Measurements from ENCODE around the gene STX2. TPM values are rescaled to one million over a fixed set of nuclear protein-coding genes. Genes with fewer than 3 reads are reported as not detected.
"Not testable (repeated sequence)": the region's sequence is repeated elsewhere in the genome, so short reads cannot be mapped to it uniquely, and the experiment has no call there.

STX2 gene
- polyA plus RNA-seq (14.8 to 24.1 TPM (median 18.9 TPM) in 3 replicates), polyA minus RNA-seq (6.2 to 13.8 TPM (median 6.9 TPM) in 3 replicates)
- polyA plus RNA-seq (2011; ENCODE audit: low read depth) = 45.9 TPM
- 12.7 and 18.4 TPM in 2 replicates for polyA plus RNA-seq (2011; cell fraction: cytosol; rRNA removed)
- 39.9 and 45.8 TPM in 2 replicates for polyA plus RNA-seq (2011; cell fraction: nucleus; rRNA removed)
- polyA plus RNA-seq (2012; ENCODE audit: low replicate concordance) = 5.6 and 16.1 TPM in 2 replicates
- polyA minus RNA-seq (2011; cell fraction: cytosol; rRNA and poly(A)+ RNA removed) = 9.8 TPM
- polyA minus RNA-seq (2011; cell fraction: nucleus; rRNA and poly(A)+ RNA removed) = 4.9 and 9.9 TPM in 2 replicates

GRCh38 chr12:130838951-130839769, at the start of gene STX2:
TSS of gene STX2 (minus strand) at chr12:130839250. CDS start at chr12:130839099, 151 bp downstream.
- FAIRE-seq (no peak), DNase-seq (ENCODE audit: low read depth, low spot score) (no peak)
- Histone ChIP-seq H2AFZ (ENCODE audit: control insufficient read depth, low read length) (peak within 1 kb of the TSS; percentile 78), H3K4me3 (ENCODE audit: control insufficient read depth in 2 of 3, extremely low read depth in 1 of 3, insufficient read depth in 2 of 3, low read depth in 1 of 3, low read length in 3 of 3) (peak within 1 kb of the TSS; percentile 57 to 93 (median 70)), H3K9me1 (ENCODE audit: control insufficient read depth, extremely low read depth, insufficient read depth, low read length) (no peaks in the 10 kb centered on the region), H4K20me1 (ENCODE audit: control insufficient read depth, extremely low read depth, insufficient read depth, low read length) (no peaks in the 10 kb centered on the region), H3K9ac (ENCODE audit: control insufficient read depth, extremely low read depth, insufficient read depth, low read length) (peak within 1 kb of the TSS; percentile 68), H3K4me2 (ENCODE audit: control insufficient read depth, extremely low read depth, insufficient read depth, low read depth, low read length) (peak within 1 kb of the TSS; percentile 94), H3K9me3 (ENCODE audit: control insufficient read depth, low read depth, low read length) (no peaks in the 10 kb centered on the region), H3K36me3 (ENCODE audit: control insufficient read depth in 2 of 2, extremely low read depth in 1 of 2, insufficient read depth in 2 of 2, low read length in 2 of 2) (peaks cover 1 to 2% of the 10 kb centered on the region in 2 experiments), H3K27ac (ENCODE audit: control insufficient read depth, insufficient read depth, low read length) (peak within 1 kb of the TSS; percentile 3), H3K4me1 (ENCODE audit: control insufficient read depth, extremely low read depth, insufficient read depth, low read length) (peaks cover 15% of the 10 kb centered on the region), H3K79me2 (ENCODE audit: control insufficient read depth, insufficient read depth, low read length) (peaks cover 34% of the 10 kb centered on the region), H3K27me3 (ENCODE audit: control insufficient read depth, extremely low read depth, insufficient read depth, low read length) (no peaks in the 10 kb centered on the region)
- TF ChIP-seq CTCF (optimal IDR thresholded peaks at IDR 0.05 in 1 of 3, IDR thresholded peaks at IDR 0.05 in 1 of 3, conservative IDR thresholded peaks at IDR 0.05 in 1 of 3; ENCODE audit: extremely low read depth in 1 of 3, insufficient read depth in 2 of 3, low read length in 3 of 3) = peak; percentile 15 to 58 (median 30)
- TF ChIP-seq EZH2 (IDR thresholded peaks at IDR 0.05; ENCODE audit: low read length) = no peak
- dilution Hi-C loops (cut with MboI; ENCODE audit: extremely low pct_ligation_motif_present, low sequenced_read_pairs) = no loop called here

GRCh38 chr12:130887190-130887589, 48.1 kb upstream of the STX2 start:
- H3K9ac ChIP-seq (ENCODE audit: control insufficient read depth, extremely low read depth, insufficient read depth, low read length); H2AFZ ChIP-seq (ENCODE audit: control insufficient read depth, low read length); H3K4me1 ChIP-seq (ENCODE audit: control insufficient read depth, extremely low read depth, insufficient read depth, low read length); H3K27ac ChIP-seq (ENCODE audit: control insufficient read depth, insufficient read depth, low read length); dilution Hi-C loops (cut with MboI; ENCODE audit: extremely low pct_ligation_motif_present, low sequenced_read_pairs); H3K4me2 ChIP-seq (ENCODE audit: control insufficient read depth, extremely low read depth, insufficient read depth, low read depth, low read length); DNase-seq (ENCODE audit: low read depth, low spot score); FAIRE-seq; H3K4me3 ChIP-seq (ENCODE audit: control insufficient read depth in 2 of 3, extremely low read depth in 1 of 3, insufficient read depth in 2 of 3, low read depth in 1 of 3, low read length in 3 of 3); H3K36me3 ChIP-seq (ENCODE audit: control insufficient read depth in 2 of 2, extremely low read depth in 1 of 2, insufficient read depth in 2 of 2, low read length in 2 of 2); H3K27me3 ChIP-seq (ENCODE audit: control insufficient read depth, extremely low read depth, insufficient read depth, low read length); H4K20me1 ChIP-seq (ENCODE audit: control insufficient read depth, extremely low read depth, insufficient read depth, low read length); H3K79me2 ChIP-seq (ENCODE audit: control insufficient read depth, insufficient read depth, low read length); H3K9me3 ChIP-seq (ENCODE audit: control insufficient read depth, low read depth, low read length); H3K9me1 ChIP-seq (ENCODE audit: control insufficient read depth, extremely low read depth, insufficient read depth, low read length): not testable (repeated sequence)
